Right ventricle myocardium superior (tissue), 1 donor: Measurements from ENCODE around the gene DLGAP1. TPM values are rescaled to one million over a fixed set of nuclear protein-coding genes. Genes with fewer than 3 reads are reported as not detected.

Experiments used
- ATAC-seq: fragments of 200-7000 bp; cut with Tn5 transposase; one replicate; pipeline ENCODE4 v1.9.1; 2020; ENCODE audit warnings: mild to moderate bottlenecking; ENCODE audit not compliant: poor library complexity
- DNase-seq: peaks from one replicate; pipeline ENCODE4 v3.0.0-alpha.2; 2020
- intact Hi-C: fragments of 100-400 bp; cut with DNase I; formaldehyde crosslinking; loops from one replicate; pipeline ENCODE4 v1.11.2; 2022
- total RNA-seq: library from RNA; stranded (reverse); fragmentation: NEBNext Ultra II Directional; extraction: Animal tissue kit (Norgen Biotek cat#: 25700); gene quantifications from one replicate; pipeline ENCODE4 v1.2.1, GENCODE V29; 2021
- donor health status: DM: no; HTN: yes; CAD: no; lungs with severe emphysema.

Gene DLGAP1
- total RNA-seq, 1 donor from 2014 or later, result 0.08 TPM

- no peak for DNase-seq
- no peak for ATAC-seq
- intact Hi-C loops, result no loop called here
Measured at GRCh38 chr18:3757361-3757760, 697.7 kb downstream of the DLGAP1 start.

DNA sequence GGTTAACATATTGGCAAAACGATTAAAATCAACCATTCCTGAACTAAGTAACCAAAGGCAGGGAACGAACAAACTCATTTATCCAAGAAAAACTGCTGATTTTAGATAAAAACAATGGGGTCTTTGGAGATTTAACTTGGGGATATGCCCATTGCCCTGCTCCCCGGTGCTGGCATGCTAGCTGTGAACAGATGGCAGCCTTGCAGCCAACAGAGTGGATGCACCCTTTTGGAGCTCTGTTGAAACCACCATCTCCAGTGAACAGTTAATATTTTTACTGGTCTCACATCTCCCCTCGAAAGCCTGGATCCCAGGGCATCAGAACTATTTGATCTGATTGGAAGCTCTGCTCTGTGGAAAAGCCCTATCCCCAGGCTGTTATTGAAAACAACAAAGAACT, 702.0 kb downstream of the DLGAP1 start:
- DNase-seq (no peak), ATAC-seq (no peak)
- intact Hi-C loops, result no loop called here

- no peak for ATAC-seq
- DNase-seq, result no peak
- intact Hi-C loops, result no loop called here
Measured at GRCh38 chr18:3748086-3748485, 707.0 kb downstream of the DLGAP1 start.

DNA sequence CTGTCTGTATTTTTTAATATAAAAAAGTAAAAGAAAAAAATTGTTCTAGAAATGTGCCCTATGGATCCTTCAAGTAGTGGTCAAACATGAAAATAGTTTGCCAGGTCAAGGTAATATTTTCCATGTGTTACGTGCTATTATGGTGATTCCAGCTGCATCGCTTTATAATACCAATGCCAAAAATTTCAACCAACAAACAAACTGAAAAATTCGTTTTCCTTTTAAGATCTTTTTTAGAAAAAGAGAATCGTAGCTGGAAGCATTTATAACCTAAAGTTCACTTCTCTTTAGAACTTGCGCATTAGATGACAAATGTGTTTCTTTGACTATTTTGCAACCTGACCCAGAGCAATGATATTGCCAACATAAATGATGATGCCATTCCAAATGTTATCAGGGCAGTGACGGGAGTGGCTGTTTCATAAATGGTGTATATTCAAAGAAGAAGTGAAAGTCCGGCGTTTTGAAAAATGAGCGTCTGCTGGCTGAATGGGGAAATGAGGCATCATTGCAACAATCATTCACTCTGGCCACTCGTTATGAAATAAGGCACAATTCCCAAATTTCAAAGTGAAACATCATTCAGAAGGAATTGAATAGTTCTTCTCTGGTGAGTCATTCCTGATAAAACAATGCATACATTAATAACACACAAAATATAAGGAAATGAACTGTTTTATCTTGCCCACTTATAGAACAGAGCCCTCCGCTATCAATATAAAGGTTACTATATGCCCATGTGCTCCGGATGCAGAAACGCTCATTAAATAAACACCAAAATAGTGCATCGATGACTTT, 707.7 kb downstream of the DLGAP1 start:
- ATAC-seq, result peak; percentile 39
- no peak for DNase-seq
- intact Hi-C loops, result no loop called here

- DNase-seq, result no peak
- no peak for ATAC-seq
- intact Hi-C loops, result no loop called here
Measured at GRCh38 chr18:3742541-3742940, 712.6 kb downstream of the DLGAP1 start.

- ATAC-seq, result no peak
- DNase-seq, result no peak
- intact Hi-C loops, result no loop called here
Measured at GRCh38 chr18:3741333-3741732, 713.8 kb downstream of the DLGAP1 start.

DNA sequence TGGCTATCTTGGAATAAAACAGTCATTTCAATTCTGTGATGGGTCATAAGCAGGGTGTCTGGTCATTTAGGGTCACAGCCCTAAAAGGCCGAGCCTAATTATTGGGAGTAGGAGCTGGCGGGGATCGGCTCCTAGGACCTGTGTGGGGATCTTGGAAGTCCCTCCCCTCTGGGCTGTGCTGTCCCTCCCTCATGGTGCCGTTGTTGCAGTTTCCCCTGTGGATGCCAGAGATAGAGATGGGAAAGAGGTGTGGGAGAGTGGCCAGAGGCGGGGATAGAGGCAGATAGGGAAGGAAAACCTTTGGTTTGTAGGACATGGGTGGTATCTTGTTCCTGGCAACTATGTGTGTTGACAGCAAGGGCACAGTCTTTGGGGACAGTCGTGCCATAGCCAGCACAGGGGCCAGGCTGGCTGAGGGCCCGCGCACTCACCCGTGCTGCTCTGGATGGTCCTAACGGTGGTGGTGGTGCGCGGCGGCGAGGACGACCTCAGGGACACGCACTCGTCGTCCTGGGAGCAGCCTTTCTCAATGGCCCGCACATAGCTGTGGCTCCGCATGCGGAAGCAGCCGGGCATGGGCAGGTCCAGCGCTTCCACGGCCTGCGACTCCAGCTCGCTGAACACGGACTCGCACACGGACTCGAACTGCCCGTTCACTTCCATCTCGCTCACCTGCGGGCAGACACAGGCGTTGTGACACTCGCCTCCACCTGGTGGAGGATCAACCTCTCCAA, 726.2 kb downstream of the DLGAP1 start:
- intact Hi-C loops, result no loop called here
- DNase-seq, result no peak

DNA sequence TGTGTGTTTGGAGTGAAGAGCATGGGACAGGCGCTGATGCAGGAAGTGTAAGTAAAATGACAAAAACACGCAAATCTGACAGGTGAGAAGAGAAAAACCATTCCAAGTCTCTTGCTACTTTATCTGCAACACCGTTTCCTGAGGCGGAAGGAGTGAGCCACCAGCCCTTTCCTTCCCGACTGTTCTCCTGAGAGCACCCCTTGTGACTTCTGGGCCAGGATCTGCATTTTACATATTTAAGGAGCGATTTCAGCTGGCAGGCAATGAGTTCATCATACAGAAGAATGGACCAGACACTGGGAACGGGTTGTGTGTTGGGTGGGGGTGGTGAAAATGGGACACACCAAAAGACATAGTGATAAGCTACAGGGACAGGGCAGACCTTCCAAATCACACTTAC, 727.8 kb downstream of the DLGAP1 start:
- intact Hi-C loops, result no loop called here
- ATAC-seq, result no peak

More for the DNA sequence above, 726.2 kb downstream of the DLGAP1 start:
- ATAC-seq, result no peak

GRCh38 chr18:3726238-3726951, 728.7 kb downstream of the DLGAP1 start:
- no peak for DNase-seq
- intact Hi-C loops, result no loop called here
- ATAC-seq, result peak; percentile 51

More for the DNA sequence above, 727.8 kb downstream of the DLGAP1 start:
- DNase-seq, result no peak

- intact Hi-C loops, result no loop called here
- ATAC-seq (no peak), DNase-seq (no peak)
Measured at GRCh38 chr18:3725115-3725514, 730.0 kb downstream of the DLGAP1 start.

DNA sequence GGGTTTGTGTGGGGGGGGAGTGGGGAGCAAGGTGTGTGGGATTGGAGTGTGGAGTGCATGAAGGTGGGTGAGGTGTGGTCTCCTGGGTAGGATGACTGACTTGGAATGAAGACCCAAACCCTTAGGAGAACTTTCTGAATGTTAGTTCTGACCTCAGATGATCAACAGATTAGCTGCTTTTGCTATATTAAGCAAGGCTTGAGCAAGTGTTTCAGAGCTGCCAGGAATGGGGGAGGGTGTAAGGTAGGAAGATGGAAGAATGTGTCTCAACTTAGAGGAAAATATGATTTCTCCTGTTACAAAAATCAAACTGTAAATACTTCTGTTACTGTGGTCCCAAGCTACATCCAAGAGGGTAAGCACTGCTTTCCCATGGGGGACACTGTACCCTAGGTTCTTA, 731.6 kb downstream of the DLGAP1 start:
- ATAC-seq (no peak), DNase-seq (no peak)
- intact Hi-C loops, result no loop called here

- ATAC-seq (no peak), DNase-seq (no peak)
- intact Hi-C loops, result no loop called here
Measured at GRCh38 chr18:3722649-3723433, 732.3 kb downstream of the DLGAP1 start.

DNA sequence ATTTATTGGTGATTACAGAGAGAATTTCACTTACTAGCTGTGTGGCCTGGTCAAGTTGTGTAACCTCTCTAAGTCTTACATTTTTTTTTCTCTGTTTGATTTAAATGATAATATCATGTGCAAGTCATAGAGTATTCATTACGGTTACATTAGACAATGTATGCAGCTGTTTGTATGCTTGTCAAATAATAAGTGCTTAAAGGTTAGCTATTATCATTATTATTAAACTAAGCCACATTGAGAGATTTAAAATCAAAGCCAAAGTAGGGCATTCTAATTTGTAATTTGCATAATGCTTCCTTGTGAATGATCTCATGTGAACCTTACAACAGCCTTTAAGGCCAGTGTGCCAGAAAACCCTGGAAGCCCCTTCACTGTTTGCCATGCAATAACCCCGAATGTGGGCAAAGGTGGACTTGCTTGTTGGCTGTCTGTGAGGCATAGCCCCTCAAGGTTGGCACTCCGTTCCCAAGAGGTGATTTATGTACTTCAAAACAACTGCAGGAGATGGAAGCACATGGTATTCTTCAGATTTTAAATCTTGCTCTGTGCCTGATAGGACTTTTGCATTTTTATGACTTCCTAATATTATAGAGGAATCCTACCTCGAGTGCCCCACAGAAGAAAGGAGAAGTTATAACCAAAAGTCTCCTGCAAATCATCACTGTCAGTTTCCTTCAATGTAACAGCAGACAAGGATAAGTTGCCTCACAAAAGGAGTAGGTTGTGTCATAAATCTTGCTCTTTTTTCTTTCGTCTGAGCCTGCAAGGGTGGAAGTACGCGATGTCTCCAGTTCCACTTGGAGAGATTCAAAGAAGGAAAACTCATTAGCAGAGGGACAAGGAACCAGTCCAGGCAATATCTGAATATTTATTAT, 733.1 kb downstream of the DLGAP1 start:
- no peak for DNase-seq
- peak; percentile 29 for ATAC-seq
- intact Hi-C loops, result no loop called here

DNA sequence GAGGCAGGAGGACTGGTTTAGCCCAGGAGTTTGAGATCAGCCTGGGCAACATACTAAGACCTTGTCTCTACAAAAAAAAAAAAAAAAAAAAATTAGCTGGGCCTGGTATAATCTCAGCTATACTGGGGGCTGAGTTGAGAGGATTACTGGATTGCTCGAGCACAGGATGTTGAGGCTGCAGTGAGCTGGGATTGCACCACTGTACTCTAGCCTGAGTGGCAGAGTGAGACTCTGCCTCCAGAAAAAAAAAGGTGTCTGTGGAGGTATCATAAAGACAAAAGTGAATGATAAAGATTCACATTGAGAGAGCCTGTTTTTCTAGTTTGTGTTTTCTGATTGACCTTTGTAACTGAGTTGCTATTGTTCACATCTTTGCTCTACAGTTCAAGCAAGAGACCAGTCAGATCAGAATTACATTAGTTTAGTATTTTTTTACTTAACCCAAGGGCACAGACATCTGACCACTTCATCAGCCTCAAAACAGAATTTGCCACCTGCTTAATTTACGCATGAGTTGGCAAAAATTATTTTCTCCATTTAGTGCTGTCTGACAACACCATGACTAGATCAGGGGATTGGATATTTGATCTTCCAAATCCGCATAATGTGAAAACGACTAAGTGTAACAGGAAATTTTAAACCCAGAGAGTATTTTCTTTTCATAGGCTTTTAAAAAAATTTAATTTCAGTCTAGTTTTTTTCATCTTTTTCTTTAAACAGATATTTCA, 734.1 kb downstream of the DLGAP1 start:
- intact Hi-C loops, result no loop called here
- no peak for ATAC-seq
- no peak for DNase-seq

- intact Hi-C loops, result no loop called here
- no peak for ATAC-seq
- no peak for DNase-seq
Measured at GRCh38 chr18:3720159-3720558, 734.9 kb downstream of the DLGAP1 start.

- intact Hi-C loops, result no loop called here
- DNase-seq (no peak), ATAC-seq (no peak)
Measured at GRCh38 chr18:3717376-3718025, 737.6 kb downstream of the DLGAP1 start.

DNA sequence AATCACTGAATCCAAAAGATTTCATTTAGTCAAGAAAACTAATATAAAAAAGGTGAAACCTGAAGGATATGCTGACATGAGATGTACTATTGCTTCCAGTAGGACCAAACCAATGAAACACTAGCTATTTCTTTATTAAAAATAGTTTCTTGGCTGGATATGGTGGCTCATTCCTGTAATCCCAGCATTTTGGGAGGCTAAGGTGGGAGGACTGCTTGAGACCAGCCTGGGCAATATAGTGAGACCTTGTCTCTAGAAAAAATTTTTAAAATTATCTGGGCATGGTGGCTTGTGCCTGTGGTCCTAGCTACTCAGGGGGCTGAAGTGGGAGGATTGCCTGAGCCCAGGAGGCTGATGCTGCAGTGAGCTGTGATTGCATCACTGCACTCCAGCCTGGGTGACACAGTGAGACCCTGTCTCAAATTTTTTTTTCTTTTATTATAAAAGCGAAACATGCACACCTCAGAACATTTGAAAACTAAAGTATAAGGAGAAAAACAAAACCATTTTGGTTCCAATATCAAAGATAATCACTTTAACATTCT, 738.9 kb downstream of the DLGAP1 start:
- ATAC-seq, result no peak
- intact Hi-C loops, result no loop called here
- no peak for DNase-seq
